Stimulated activated CD8-positive, alpha-beta memory T cell treated with anti-CD3 and anti-CD28 coated beads, Interleukin-15, amount 100 ng/mL, for 48 hours (primary cell): ENCODE measurements around the gene ACTR6.
A peak's percentile ranks its signal among the peaks of the same experiment; 100 is the strongest.
"Not testable (repeated sequence)": the region's sequence is repeated elsewhere in the genome, so short reads cannot be mapped to it uniquely, and the experiment has no call there.

ENCODE experiments used
- DNase-seq, 2 donors: peaks; one replicate each; pipeline ENCODE4 v3.0.0-alpha.2; 2020; ENCODE audit warnings: low read depth in 2 of 2

The ACTR6 gene

GRCh38 chr12:100200463-100201181, at the start of gene ACTR6:
TSS of gene ACTR6 (plus strand) at chr12:100200815. CDS start at chr12:100200852, 37 bp downstream.
- DNase-seq: peak; percentile 91

- no peak for DNase-seq
Observed at GRCh38 chr12:100151769-100152168, 48.8 kb upstream of the ACTR6 start.

- DNase-seq: no peak
Observed at GRCh38 chr12:100153131-100153530, 47.5 kb upstream of the ACTR6 start.

- DNase-seq: peak; percentile 56 to 59
Observed at GRCh38 chr12:100154474-100155247, 46.0 kb upstream of the ACTR6 start.

- no peak for DNase-seq
Observed at GRCh38 chr12:100156731-100157426, 43.7 kb upstream of the ACTR6 start.

- no peak for DNase-seq
Observed at GRCh38 chr12:100157427-100157821, 43.2 kb upstream of the ACTR6 start.

GRCh38 chr12:100158535-100158934, 42.1 kb upstream of the ACTR6 start:
- no peak for DNase-seq

- DNase-seq: no peak
Observed at GRCh38 chr12:100159391-100160104, 41.1 kb upstream of the ACTR6 start.

GRCh38 chr12:100163416-100164152, 37.0 kb upstream of the ACTR6 start:
- DNase-seq: peak; percentile 55 to 61

GRCh38 chr12:100164153-100164704, 36.4 kb upstream of the ACTR6 start:
- DNase-seq: no peak

- no peak for DNase-seq
Observed at GRCh38 chr12:100165356-100165755, 35.3 kb upstream of the ACTR6 start.

GRCh38 chr12:100166232-100166631, 34.4 kb upstream of the ACTR6 start:
- DNase-seq: no peak

GRCh38 chr12:100168562-100168961, 32.1 kb upstream of the ACTR6 start:
- no peak for DNase-seq

- DNase-seq: no peak
Observed at GRCh38 chr12:100169345-100169744, 31.3 kb upstream of the ACTR6 start.

- no peak for DNase-seq
Observed at GRCh38 chr12:100170313-100170858, 30.2 kb upstream of the ACTR6 start.

GRCh38 chr12:100171248-100171647, 29.4 kb upstream of the ACTR6 start:
- no peak for DNase-seq

- DNase-seq: no peak
Observed at GRCh38 chr12:100173111-100173510, 27.5 kb upstream of the ACTR6 start.

- no peak for DNase-seq
Observed at GRCh38 chr12:100174495-100174894, 26.1 kb upstream of the ACTR6 start.

GRCh38 chr12:100176493-100176892, 24.1 kb upstream of the ACTR6 start:
- DNase-seq: not testable (repeated sequence)

GRCh38 chr12:100179252-100179651, 21.4 kb upstream of the ACTR6 start:
- DNase-seq: no peak
